DND-41 (cell line): ENCODE results near the gene PLEKHA7.

ENCODE experiments used
- ATAC-seq: fragments of 200-7000 bp; cut with Tn5 transposase; 3 replicates; pipeline ENCODE4 v1.9.1; 2021; ENCODE audit warnings: low read depth; ENCODE audit not compliant: insufficient read depth
- DNase-seq: peaks from one replicate; pipeline ENCODE4 v3.0.0-alpha.2; 2020
- H2AFZ ChIP-seq: 2 replicates; pipeline ENCODE4 v1.6.0; 2012; ENCODE audit warnings: low read depth, low read length
- H3K27ac ChIP-seq: 2 replicates; pipeline ENCODE4 v1.5.1; 2012; ENCODE audit warnings: low read length, inconsistent platforms
- H3K27me3 ChIP-seq: fragments of 200-600 bp; sonication (generic); 2 replicates; pipeline ENCODE4 v1.6.0; 2012; ENCODE audit warnings: low read length, mild to moderate bottlenecking, inconsistent platforms; ENCODE audit not compliant: insufficient read depth, poor library complexity
- H3K36me3 ChIP-seq: 2 replicates; pipeline ENCODE4 v1.5.1; 2012; ENCODE audit warnings: low read length, inconsistent platforms; ENCODE audit not compliant: insufficient read depth
- H3K4me1 ChIP-seq: 2 replicates; pipeline ENCODE4 v1.5.1; 2012; ENCODE audit warnings: mild to moderate bottlenecking, low read length; ENCODE audit not compliant: insufficient read depth
- H3K4me2 ChIP-seq: 2 replicates; pipeline ENCODE4 v1.6.0; 2012; ENCODE audit warnings: mild to moderate bottlenecking, moderate library complexity, low read length, inconsistent platforms; ENCODE audit not compliant: insufficient read depth
- H3K4me3 ChIP-seq, 2 experiments: fragments of 200-600 bp in 1 of 2; shearing (Covaris generic) in 1 of 2; 2 replicates each; pipeline ENCODE4 v1.5.1; 2012 to 2016; ENCODE audit warnings: inconsistent platforms in 2 of 2, low read length in 2 of 2, mild to moderate bottlenecking in 2 of 2, low read depth in 1 of 2, moderate library complexity in 1 of 2
- H3K79me2 ChIP-seq: 2 replicates; pipeline ENCODE4 v1.6.0; 2012; ENCODE audit warnings: low read length, inconsistent platforms; ENCODE audit not compliant: insufficient read depth
- H3K9ac ChIP-seq: 2 replicates; pipeline ENCODE4 v1.6.0; 2012; ENCODE audit warnings: low read depth, mild to moderate bottlenecking, inconsistent platforms, low read length, moderate library complexity
- H3K9me3 ChIP-seq: 2 replicates; pipeline ENCODE4 v1.5.1; 2012; ENCODE audit warnings: low read length, moderate library complexity, mild to moderate bottlenecking, inconsistent platforms; ENCODE audit not compliant: insufficient read depth, severe bottlenecking
- H4K20me1 ChIP-seq: 2 replicates; pipeline ENCODE4 v1.6.0; 2012; ENCODE audit warnings: low read length; ENCODE audit not compliant: insufficient read depth
- CTCF ChIP-seq: IDR thresholded peaks from 2 replicates; pipeline ENCODE4 v1.5.1; 2012; ENCODE audit warnings: borderline replicate concordance, low read length, moderate library complexity, mild to moderate bottlenecking; ENCODE audit not compliant: poor library complexity, severe bottlenecking; ENCODE audit errors: extremely low read depth
- EZH2 ChIP-seq: IDR thresholded peaks from 3 replicates; pipeline ENCODE4 v1.6.1; 2012; ENCODE audit warnings: borderline replicate concordance, low read depth, mild to moderate bottlenecking, moderate library complexity, low read length, inconsistent platforms; ENCODE audit not compliant: severe bottlenecking

PLEKHA7 gene

GRCh38 chr11:16898274-16898985 is 115.8 kb downstream of the PLEKHA7 start:
- no peak overlapping the region for H3K4me2 ChIP-seq
- no peak overlapping the region for H3K27ac ChIP-seq
- no peak overlapping the region for H3K9ac ChIP-seq
- no peaks in the 10 kb centered on the region for H4K20me1 ChIP-seq
- H3K4me3 ChIP-seq = no peak overlapping the region
- H2AFZ ChIP-seq = no peak overlapping the region
- DNase-seq = no peak
- H3K27me3 ChIP-seq = peaks cover 10% of the 10 kb centered on the region
- no peaks in the 10 kb centered on the region for H3K9me3 ChIP-seq
- TF ChIP-seq EZH2 = no peak
- TF ChIP-seq CTCF = no peak
- no peaks in the 10 kb centered on the region for H3K4me1 ChIP-seq
- no peaks in the 10 kb centered on the region for H3K79me2 ChIP-seq
- no peak for ATAC-seq
- no peaks in the 10 kb centered on the region for H3K36me3 ChIP-seq

GRCh38 chr11:16897470-16898061 is 116.6 kb downstream of the PLEKHA7 start:
- Histone ChIP-seq H3K36me3 (no peaks in the 10 kb centered on the region), H3K79me2 (no peaks in the 10 kb centered on the region), H3K4me2 (no peak overlapping the region), H3K9me3 (no peaks in the 10 kb centered on the region), H2AFZ (no peak overlapping the region), H3K4me1 (no peaks in the 10 kb centered on the region), H3K9ac (no peak overlapping the region), H3K27ac (no peak overlapping the region), H3K27me3 (peaks cover 14% of the 10 kb centered on the region), H3K4me3 (no peak overlapping the region), H4K20me1 (no peaks in the 10 kb centered on the region)
- no peak for TF ChIP-seq EZH2
- TF ChIP-seq CTCF = no peak
- DNase-seq (no peak), ATAC-seq (no peak)

- DNase-seq = no peak
- H4K20me1 ChIP-seq = no peaks in the 10 kb centered on the region
- no peaks in the 10 kb centered on the region for H3K9me3 ChIP-seq
- ATAC-seq = no peak
- no peaks in the 10 kb centered on the region for H3K36me3 ChIP-seq
- H3K4me3 ChIP-seq = no peak overlapping the region
- no peak overlapping the region for H2AFZ ChIP-seq
- TF ChIP-seq EZH2 (no peak), CTCF (no peak)
- H3K4me1 ChIP-seq = no peaks in the 10 kb centered on the region
- H3K27me3 ChIP-seq = peaks cover 14% of the 10 kb centered on the region
- no peaks in the 10 kb centered on the region for H3K79me2 ChIP-seq
- no peak overlapping the region for H3K4me2 ChIP-seq
- no peak overlapping the region for H3K27ac ChIP-seq
- no peak overlapping the region for H3K9ac ChIP-seq
Observed at GRCh38 chr11:16896729-16897469, 117.3 kb downstream of the PLEKHA7 start.
